ENCODE measurements around the gene NDUFA1. TPM values are rescaled to one million over a fixed set of nuclear protein-coding genes. Genes with fewer than 3 reads are reported as not detected.
"Not testable (repeated sequence)": the region's sequence is repeated elsewhere in the genome, so short reads cannot be mapped to it uniquely, and the experiment has no call there.

NDUFA1 gene
- polyA plus RNA-seq, 1 donor from 2014 or later: 270 TPM

DNA sequence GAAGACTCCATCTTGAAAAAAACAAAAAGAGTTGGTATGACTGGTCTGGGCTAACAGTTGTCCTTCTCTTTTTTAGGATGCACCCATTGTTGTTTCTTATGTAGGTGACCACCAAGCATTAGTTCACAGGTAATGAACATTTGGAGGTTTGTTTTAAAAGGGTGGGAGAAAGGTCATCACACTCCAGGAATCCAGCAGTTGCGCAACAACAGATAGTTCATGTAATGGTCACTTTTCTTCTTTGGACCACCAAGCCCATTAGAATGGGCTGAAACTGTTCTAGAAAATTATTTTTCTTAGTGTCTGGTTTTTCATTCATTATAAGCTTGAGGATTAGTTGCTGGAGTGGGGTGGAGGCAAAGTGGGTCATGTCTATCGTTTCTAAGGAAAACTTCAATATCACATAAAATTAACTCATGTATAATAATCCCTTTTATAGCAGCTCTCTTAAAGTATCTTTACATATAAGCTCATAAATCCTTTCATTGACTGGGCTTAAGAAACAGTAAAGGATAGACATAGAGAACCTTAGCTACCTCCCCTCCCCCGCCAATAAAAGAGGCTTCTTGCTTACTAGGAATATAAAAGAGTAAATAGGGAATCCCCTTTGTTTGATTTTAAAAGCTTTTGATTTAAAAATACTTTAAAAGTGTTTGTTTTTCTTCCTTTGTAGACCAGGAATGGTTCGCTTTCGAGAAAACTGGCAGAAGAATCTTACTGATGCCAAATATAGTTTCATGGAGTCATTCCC lies 48.4 kb downstream of the NDUFA1 start:
- Histone ChIP-seq H3K27me3 (ENCODE audit: insufficient read depth, low read depth, low read length) (no peaks in the 10 kb centered on the region), H3F3A (ENCODE audit: insufficient read depth, low read length, poor library complexity, severe bottlenecking) (no peaks in the 10 kb centered on the region), H3K9me2 (ENCODE audit: insufficient read depth, low read length) (no peaks in the 10 kb centered on the region), H3K4me2 (ENCODE audit: low read length) (no peak overlapping the region), H3K4me3 (ENCODE audit: low read length) (no peak overlapping the region), H3K36me3 (ENCODE audit: insufficient read depth, low read length) (no peaks in the 10 kb centered on the region), H3K9me3 (ENCODE audit: low read length) (no peaks in the 10 kb centered on the region), H3K9ac (ENCODE audit: low read length) (no peak overlapping the region), H2AFZ (ENCODE audit: low read depth, low read length) (no peak overlapping the region), H4K20me1 (ENCODE audit: insufficient read depth) (no peaks in the 10 kb centered on the region), H3K79me2 (replicated peaks; ENCODE audit: insufficient read depth, low read length) (no peaks in the 10 kb centered on the region), H3K27ac (ENCODE audit: low read length) (no peak overlapping the region)
- TF ChIP-seq TAF1 (IDR thresholded peaks at IDR 0.05; ENCODE audit: low read depth) (no peak), POLR2AphosphoS5 (IDR thresholded peaks at IDR 0.05) (no peak), MXI1 (conservative IDR thresholded peaks at IDR 0.05; ENCODE audit: poor library complexity, severe bottlenecking) (no peak), EZH2 (IDR thresholded peaks at IDR 0.05; ENCODE audit: borderline replicate concordance, insufficient read depth, low read length, poor library complexity, severe bottlenecking) (no peak), SMC3 (conservative IDR thresholded peaks at IDR 0.05; ENCODE audit: poor library complexity) (no peak), RAD21 (conservative IDR thresholded peaks at IDR 0.05) (no peak), EP300 (conservative IDR thresholded peaks at IDR 0.05; ENCODE audit: poor library complexity, severe bottlenecking) (no peak)
- TF ChIP-seq, protein P1, sequence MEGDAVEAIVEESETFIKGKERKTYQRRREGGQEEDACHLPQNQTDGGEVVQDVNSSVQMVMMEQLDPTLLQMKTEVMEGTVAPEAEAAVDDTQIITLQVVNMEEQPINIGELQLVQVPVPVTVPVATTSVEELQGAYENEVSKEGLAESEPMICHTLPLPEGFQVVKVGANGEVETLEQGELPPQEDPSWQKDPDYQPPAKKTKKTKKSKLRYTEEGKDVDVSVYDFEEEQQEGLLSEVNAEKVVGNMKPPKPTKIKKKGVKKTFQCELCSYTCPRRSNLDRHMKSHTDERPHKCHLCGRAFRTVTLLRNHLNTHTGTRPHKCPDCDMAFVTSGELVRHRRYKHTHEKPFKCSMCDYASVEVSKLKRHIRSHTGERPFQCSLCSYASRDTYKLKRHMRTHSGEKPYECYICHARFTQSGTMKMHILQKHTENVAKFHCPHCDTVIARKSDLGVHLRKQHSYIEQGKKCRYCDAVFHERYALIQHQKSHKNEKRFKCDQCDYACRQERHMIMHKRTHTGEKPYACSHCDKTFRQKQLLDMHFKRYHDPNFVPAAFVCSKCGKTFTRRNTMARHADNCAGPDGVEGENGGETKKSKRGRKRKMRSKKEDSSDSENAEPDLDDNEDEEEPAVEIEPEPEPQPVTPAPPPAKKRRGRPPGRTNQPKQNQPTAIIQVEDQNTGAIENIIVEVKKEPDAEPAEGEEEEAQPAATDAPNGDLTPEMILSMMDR (IDR thresholded peaks at IDR 0.05; ENCODE audit: poor library complexity, severe bottlenecking): no peak
- TF ChIP-seq, protein P2, sequence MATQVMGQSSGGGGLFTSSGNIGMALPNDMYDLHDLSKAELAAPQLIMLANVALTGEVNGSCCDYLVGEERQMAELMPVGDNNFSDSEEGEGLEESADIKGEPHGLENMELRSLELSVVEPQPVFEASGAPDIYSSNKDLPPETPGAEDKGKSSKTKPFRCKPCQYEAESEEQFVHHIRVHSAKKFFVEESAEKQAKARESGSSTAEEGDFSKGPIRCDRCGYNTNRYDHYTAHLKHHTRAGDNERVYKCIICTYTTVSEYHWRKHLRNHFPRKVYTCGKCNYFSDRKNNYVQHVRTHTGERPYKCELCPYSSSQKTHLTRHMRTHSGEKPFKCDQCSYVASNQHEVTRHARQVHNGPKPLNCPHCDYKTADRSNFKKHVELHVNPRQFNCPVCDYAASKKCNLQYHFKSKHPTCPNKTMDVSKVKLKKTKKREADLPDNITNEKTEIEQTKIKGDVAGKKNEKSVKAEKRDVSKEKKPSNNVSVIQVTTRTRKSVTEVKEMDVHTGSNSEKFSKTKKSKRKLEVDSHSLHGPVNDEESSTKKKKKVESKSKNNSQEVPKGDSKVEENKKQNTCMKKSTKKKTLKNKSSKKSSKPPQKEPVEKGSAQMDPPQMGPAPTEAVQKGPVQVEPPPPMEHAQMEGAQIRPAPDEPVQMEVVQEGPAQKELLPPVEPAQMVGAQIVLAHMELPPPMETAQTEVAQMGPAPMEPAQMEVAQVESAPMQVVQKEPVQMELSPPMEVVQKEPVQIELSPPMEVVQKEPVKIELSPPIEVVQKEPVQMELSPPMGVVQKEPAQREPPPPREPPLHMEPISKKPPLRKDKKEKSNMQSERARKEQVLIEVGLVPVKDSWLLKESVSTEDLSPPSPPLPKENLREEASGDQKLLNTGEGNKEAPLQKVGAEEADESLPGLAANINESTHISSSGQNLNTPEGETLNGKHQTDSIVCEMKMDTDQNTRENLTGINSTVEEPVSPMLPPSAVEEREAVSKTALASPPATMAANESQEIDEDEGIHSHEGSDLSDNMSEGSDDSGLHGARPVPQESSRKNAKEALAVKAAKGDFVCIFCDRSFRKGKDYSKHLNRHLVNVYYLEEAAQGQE (IDR thresholded peaks at IDR 0.05; ENCODE audit: borderline replicate concordance): no peak

DNA sequence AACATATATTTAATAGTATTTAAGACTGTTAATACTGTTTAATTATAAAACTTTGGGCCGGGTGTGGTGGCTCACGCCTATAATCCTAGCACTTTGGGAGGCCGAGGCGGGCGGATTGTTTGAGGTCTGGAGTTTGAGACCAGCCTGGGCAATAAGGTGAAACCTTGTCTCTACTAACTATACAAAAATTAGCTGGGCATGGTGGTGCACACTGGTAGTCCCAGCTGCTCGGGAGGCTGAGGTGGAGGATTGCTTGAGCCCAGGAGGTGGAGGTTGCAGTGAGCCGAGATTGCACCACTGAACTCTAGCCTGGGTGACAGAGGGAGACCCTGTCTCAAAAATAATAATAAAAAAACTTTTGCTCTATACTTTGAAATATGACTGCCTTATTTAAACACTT lies 50.8 kb downstream of the NDUFA1 start:
- H3K9me3 ChIP-seq (ENCODE audit: low read length); H3K27me3 ChIP-seq (ENCODE audit: insufficient read depth, low read depth, low read length); H3K9ac ChIP-seq (ENCODE audit: low read length); H4K20me1 ChIP-seq (ENCODE audit: insufficient read depth); H3K9me2 ChIP-seq (ENCODE audit: insufficient read depth, low read length); H3F3A ChIP-seq (ENCODE audit: insufficient read depth, low read length, poor library complexity, severe bottlenecking); H3K4me2 ChIP-seq (ENCODE audit: low read length); H3K36me3 ChIP-seq (ENCODE audit: insufficient read depth, low read length); H3K4me3 ChIP-seq (ENCODE audit: low read length); H3K27ac ChIP-seq (ENCODE audit: low read length); H2AFZ ChIP-seq (ENCODE audit: low read depth, low read length); H3K79me2 ChIP-seq (replicated peaks; ENCODE audit: insufficient read depth, low read length): not testable (repeated sequence)

Other genes with a start within 250 kb of the NDUFA1 start
- 153 and 155 TPM in 2 replicates for gene SEPTIN6, start 178.7 kb upstream of the NDUFA1 start, polyA plus RNA-seq
- gene SOWAHD, start 113.2 kb upstream of the NDUFA1 start, polyA plus RNA-seq: 1.0 TPM in 1 of 2 replicates, not detected in the other
- 2,693 and 3,126 TPM in 2 replicates for gene RPL39, start 80.2 kb upstream of the NDUFA1 start, polyA plus RNA-seq
- gene UPF3B, start 18.9 kb upstream of the NDUFA1 start, polyA plus RNA-seq: 20.2 and 24.8 TPM in 2 replicates
- 19.6 and 27.2 TPM in 2 replicates for gene RNF113A, start 99 bp upstream of the NDUFA1 start, polyA plus RNA-seq
- 4.2 TPM in 1 of 2 replicates, not detected in the other for gene AKAP14, start 24.1 kb downstream of the NDUFA1 start, polyA plus RNA-seq
- 4.7 and 6.3 TPM in 2 replicates for gene NKAP, start 71.9 kb downstream of the NDUFA1 start, polyA plus RNA-seq
- not detected in 2 replicates for gene RHOXF2B, start 205.9 kb downstream of the NDUFA1 start, polyA plus RNA-seq
- 1.6 TPM in 2 replicates for gene RHOXF1, start 244.1 kb downstream of the NDUFA1 start, polyA plus RNA-seq

Data from neural cell (in vitro differentiated cells).